ENCODE results near the gene NDUFC2.

The NDUFC2 gene

GRCh38 chr11:78069465-78069864 lies 10.2 kb downstream of the NDUFC2 start:
- Histone ChIP-seq H3K9ac (ENCODE audit: low read length) (no peak overlapping the region), H3K36me3 (ENCODE audit: insufficient read depth, low read length) (peaks cover 54% of the 10 kb centered on the region), H3K9me2 (ENCODE audit: low read depth, low read length) (no peaks in the 10 kb centered on the region), H3K4me3 (ENCODE audit: low read depth, low read length, poor library complexity, severe bottlenecking) (no peak overlapping the region), H3K79me2 (ENCODE audit: insufficient read depth, low read length) (peaks cover 6% of the 10 kb centered on the region; the same call in 1 of the 2 replicates), H3K4me1 (ENCODE audit: insufficient read depth, low read length, severe bottlenecking) (no peaks in the 10 kb centered on the region), H3K9me3 (ENCODE audit: low read length) (no peaks in the 10 kb centered on the region), H3K27me3 (ENCODE audit: insufficient read depth, low read length) (no peaks in the 10 kb centered on the region), H3K27ac (ENCODE audit: low read depth, low read length, poor library complexity, severe bottlenecking) (no peak overlapping the region), H2AFZ (ENCODE audit: low read length) (no peak overlapping the region), H4K20me1 (ENCODE audit: insufficient read depth, low read length) (no peaks in the 10 kb centered on the region), H3F3A (ENCODE audit: insufficient read depth, low read length) (no peaks in the 10 kb centered on the region), H3K4me2 (ENCODE audit: low read length) (no peak overlapping the region)
- TF ChIP-seq CTCF (IDR thresholded peaks at IDR 0.05; ENCODE audit: low read length): no peak
- TF ChIP-seq EZH2 (IDR thresholded peaks at IDR 0.05; ENCODE audit: borderline replicate concordance, low read length): no peak

- 0 out of 2 replicates have a peak, but pooled peaks cover 5% of the 10 kb centered on the region for H3K79me2 ChIP-seq (ENCODE audit: insufficient read depth, low read length)
- H3K9me2 ChIP-seq (ENCODE audit: low read depth, low read length): no peaks in the 10 kb centered on the region
- no peaks in the 10 kb centered on the region for H3K4me1 ChIP-seq (ENCODE audit: insufficient read depth, low read length, severe bottlenecking)
- H4K20me1 ChIP-seq (ENCODE audit: insufficient read depth, low read length): no peaks in the 10 kb centered on the region
- no peak overlapping the region for H3K9ac ChIP-seq (ENCODE audit: low read length)
- H3K9me3 ChIP-seq (ENCODE audit: low read length): no peaks in the 10 kb centered on the region
- H2AFZ ChIP-seq (ENCODE audit: low read length): no peak overlapping the region
- no peak overlapping the region for H3K4me3 ChIP-seq (ENCODE audit: low read depth, low read length, poor library complexity, severe bottlenecking)
- H3K27ac ChIP-seq (ENCODE audit: low read depth, low read length, poor library complexity, severe bottlenecking): no peak overlapping the region
- H3F3A ChIP-seq (ENCODE audit: insufficient read depth, low read length): no peaks in the 10 kb centered on the region
- H3K27me3 ChIP-seq (ENCODE audit: insufficient read depth, low read length): no peaks in the 10 kb centered on the region
- H3K4me2 ChIP-seq (ENCODE audit: low read length): no peak overlapping the region
- TF ChIP-seq CTCF (IDR thresholded peaks at IDR 0.05; ENCODE audit: low read length) (no peak), EZH2 (IDR thresholded peaks at IDR 0.05; ENCODE audit: borderline replicate concordance, low read length) (no peak)
- H3K36me3 ChIP-seq (ENCODE audit: insufficient read depth, low read length): peaks cover 50% of the 10 kb centered on the region
Observed at GRCh38 chr11:78067704-78068103, 12.0 kb downstream of the NDUFC2 start.

- H4K20me1 ChIP-seq (ENCODE audit: insufficient read depth, low read length): no peaks in the 10 kb centered on the region
- no peak overlapping the region for H3K27ac ChIP-seq (ENCODE audit: low read depth, low read length, poor library complexity, severe bottlenecking)
- no peaks in the 10 kb centered on the region for H3K79me2 ChIP-seq (ENCODE audit: insufficient read depth, low read length)
- H3K9ac ChIP-seq (ENCODE audit: low read length): no peak overlapping the region
- no peaks in the 10 kb centered on the region for H3K4me1 ChIP-seq (ENCODE audit: insufficient read depth, low read length, severe bottlenecking)
- no peaks in the 10 kb centered on the region for H3K9me3 ChIP-seq (ENCODE audit: low read length)
- H3F3A ChIP-seq (ENCODE audit: insufficient read depth, low read length): no peaks in the 10 kb centered on the region
- H3K4me2 ChIP-seq (ENCODE audit: low read length): no peak overlapping the region
- H3K4me3 ChIP-seq (ENCODE audit: low read depth, low read length, poor library complexity, severe bottlenecking): no peak overlapping the region
- TF ChIP-seq EZH2 (IDR thresholded peaks at IDR 0.05; ENCODE audit: borderline replicate concordance, low read length): no peak
- TF ChIP-seq CTCF (IDR thresholded peaks at IDR 0.05; ENCODE audit: low read length): no peak
- H3K27me3 ChIP-seq (ENCODE audit: insufficient read depth, low read length): no peaks in the 10 kb centered on the region
- H3K36me3 ChIP-seq (ENCODE audit: insufficient read depth, low read length): peaks cover 39% of the 10 kb centered on the region
- no peak overlapping the region for H2AFZ ChIP-seq (ENCODE audit: low read length)
- no peaks in the 10 kb centered on the region for H3K9me2 ChIP-seq (ENCODE audit: low read depth, low read length)
Observed at GRCh38 chr11:78066471-78066870, 13.2 kb downstream of the NDUFC2 start.
